Measurements from ENCODE around the gene CBFA2T3.

CBFA2T3 gene

GRCh38 chr16:88846088-88846487 lies 130.9 kb downstream of the CBFA2T3 start:
- no peak overlapping the region for H3K27ac ChIP-seq (ENCODE audit: low read length)
- H3K4me1 ChIP-seq (ENCODE audit: control insufficient read depth in 1 of 2, insufficient read depth in 2 of 2, low read length in 2 of 2): no peaks in the 10 kb centered on the region
- H3K36me3 ChIP-seq (ENCODE audit: control insufficient read depth in 1 of 2, insufficient read depth in 2 of 2, low read length in 2 of 2): peaks cover 0 to 6% of the 10 kb centered on the region in 2 donors
- no peaks in the 10 kb centered on the region for H3K27me3 ChIP-seq (ENCODE audit: low read depth, low read length)
- H3K4me3 ChIP-seq (ENCODE audit: low read depth in 1 of 2, low read length in 2 of 2): no peak overlapping the region
- no peaks in the 10 kb centered on the region for H3K9me3 ChIP-seq (ENCODE audit: control insufficient read depth in 1 of 2, low read length in 2 of 2)

DNA sequence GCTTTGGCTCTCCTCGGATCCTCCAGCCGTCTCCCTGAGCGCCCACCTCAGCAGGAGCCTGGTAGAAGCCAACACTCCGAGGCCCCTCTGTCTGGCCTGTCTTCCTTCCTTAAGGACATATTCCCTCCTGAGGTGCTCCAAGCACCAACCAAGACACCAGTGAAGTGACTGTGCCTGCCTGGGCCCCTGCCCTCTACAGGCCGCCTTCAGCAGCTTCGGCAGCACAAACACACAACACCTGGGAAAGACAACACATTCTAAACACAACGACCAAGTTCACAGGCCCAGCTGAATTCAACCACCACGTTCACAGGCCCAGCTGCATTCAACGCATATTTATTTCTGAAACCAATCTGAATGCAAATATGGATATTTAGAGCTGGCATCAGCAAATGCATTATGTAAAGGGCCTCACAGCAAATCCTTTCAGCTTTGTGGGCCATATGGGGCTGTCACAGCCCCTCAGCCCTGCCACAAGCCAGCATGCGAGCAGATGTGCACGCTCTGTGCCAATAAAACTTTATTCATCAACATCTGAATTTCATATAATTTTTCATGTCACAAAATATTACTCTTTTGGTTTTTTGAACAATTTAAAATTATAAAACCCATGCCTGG lies 132.5 kb downstream of the CBFA2T3 start:
- Histone ChIP-seq H3K4me1 (ENCODE audit: control insufficient read depth in 1 of 2, insufficient read depth in 2 of 2, low read length in 2 of 2) (no peaks in the 10 kb centered on the region), H3K36me3 (ENCODE audit: control insufficient read depth in 1 of 2, insufficient read depth in 2 of 2, low read length in 2 of 2) (peaks cover 5 to 21% of the 10 kb centered on the region in 2 donors), H3K4me3 (ENCODE audit: low read depth in 1 of 2, low read length in 2 of 2) (no peak overlapping the region)

DNA sequence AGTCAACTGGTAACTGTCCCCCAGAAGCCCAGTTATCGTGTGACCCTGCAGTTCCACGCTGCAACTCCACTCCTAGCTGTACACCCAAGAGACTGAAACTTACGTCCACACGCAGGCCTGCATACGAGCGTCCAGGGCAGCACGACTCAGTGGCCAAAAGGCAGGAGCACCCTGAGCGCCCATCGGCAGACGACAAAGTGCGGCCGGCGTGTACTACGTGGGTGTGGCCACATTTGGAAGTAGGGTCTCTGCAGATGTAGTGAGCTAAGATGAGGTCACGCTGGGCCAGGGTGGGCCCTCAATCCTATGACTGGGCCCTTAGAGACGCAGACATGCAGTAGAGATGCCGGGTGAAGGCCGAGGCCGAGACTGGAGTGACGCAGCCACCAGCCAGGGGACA lies 133.8 kb downstream of the CBFA2T3 start:
- Histone ChIP-seq H3K27ac (ENCODE audit: low read length) (no peak overlapping the region), H3K36me3 (ENCODE audit: control insufficient read depth in 1 of 2, insufficient read depth in 2 of 2, low read length in 2 of 2) (peaks cover 5 to 31% of the 10 kb centered on the region in 2 donors)

More for the DNA sequence above, 132.5 kb downstream of the CBFA2T3 start:
- Histone ChIP-seq H3K9me3 (ENCODE audit: control insufficient read depth in 1 of 2, low read length in 2 of 2) (no peaks in the 10 kb centered on the region), H3K27ac (ENCODE audit: low read length) (no peak overlapping the region), H3K27me3 (ENCODE audit: low read depth, low read length) (no peaks in the 10 kb centered on the region)

DNA sequence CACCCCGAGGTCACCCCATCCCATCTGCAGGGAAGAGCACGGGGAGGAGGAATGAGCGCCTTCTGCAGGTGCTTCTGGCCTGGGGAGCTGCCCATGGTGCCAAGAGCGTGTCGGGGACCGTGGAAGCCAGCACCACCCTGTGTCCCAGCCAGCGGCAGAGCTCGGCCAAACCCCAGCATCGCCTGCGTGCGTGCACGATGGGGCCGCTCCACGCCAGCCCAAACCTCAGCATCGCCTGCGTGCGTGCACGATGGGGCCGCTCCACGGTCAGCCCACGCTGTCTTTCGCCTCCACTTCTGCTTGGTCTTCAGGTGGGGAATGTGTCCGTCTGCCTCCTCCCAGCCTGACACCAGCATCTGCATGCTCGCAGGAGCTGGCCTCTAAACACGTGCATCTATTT lies 134.2 kb downstream of the CBFA2T3 start:
- H3K4me3 ChIP-seq (ENCODE audit: low read depth in 1 of 2, low read length in 2 of 2): no peak overlapping the region
- no peaks in the 10 kb centered on the region for H3K27me3 ChIP-seq (ENCODE audit: low read depth, low read length)
- H3K9me3 ChIP-seq (ENCODE audit: control insufficient read depth in 1 of 2, low read length in 2 of 2): no peaks in the 10 kb centered on the region
- H3K27ac ChIP-seq (ENCODE audit: low read length): no peak overlapping the region
- H3K36me3 ChIP-seq (ENCODE audit: control insufficient read depth in 1 of 2, insufficient read depth in 2 of 2, low read length in 2 of 2): peaks cover 5 to 35% of the 10 kb centered on the region in 2 donors
- no peaks in the 10 kb centered on the region for H3K4me1 ChIP-seq (ENCODE audit: control insufficient read depth in 1 of 2, insufficient read depth in 2 of 2, low read length in 2 of 2)

More for the DNA sequence above, 133.8 kb downstream of the CBFA2T3 start:
- H3K4me1 ChIP-seq (ENCODE audit: control insufficient read depth in 1 of 2, insufficient read depth in 2 of 2, low read length in 2 of 2): no peaks in the 10 kb centered on the region
- H3K27me3 ChIP-seq (ENCODE audit: low read depth, low read length): no peaks in the 10 kb centered on the region
- no peak overlapping the region for H3K4me3 ChIP-seq (ENCODE audit: low read depth in 1 of 2, low read length in 2 of 2)
- no peaks in the 10 kb centered on the region for H3K9me3 ChIP-seq (ENCODE audit: control insufficient read depth in 1 of 2, low read length in 2 of 2)

DNA sequence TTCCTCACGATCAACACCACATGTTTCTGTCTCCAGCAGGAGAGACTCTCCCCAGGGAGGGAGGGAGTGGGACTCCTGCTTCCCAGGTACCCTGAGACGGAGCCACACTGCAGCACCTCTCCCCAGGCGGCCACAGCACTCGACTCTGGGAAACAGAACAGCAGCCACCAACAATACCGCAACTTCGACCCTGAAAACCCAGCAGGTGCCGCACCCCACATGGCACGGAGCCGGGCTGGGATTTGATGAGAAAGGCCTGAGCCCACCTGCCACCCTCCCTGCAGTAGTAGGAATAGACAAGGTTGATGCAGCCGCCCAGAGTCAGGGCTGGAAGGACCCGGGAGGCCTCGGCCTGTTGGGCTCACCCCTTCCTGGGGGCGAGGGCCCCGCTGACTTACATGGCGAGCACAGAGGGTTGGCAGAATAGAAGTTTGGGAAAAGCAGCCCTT lies 134.7 kb downstream of the CBFA2T3 start:
- Histone ChIP-seq H3K27me3 (ENCODE audit: low read depth, low read length) (no peaks in the 10 kb centered on the region), H3K36me3 (ENCODE audit: control insufficient read depth in 1 of 2, insufficient read depth in 2 of 2, low read length in 2 of 2) (peaks cover 5 to 39% of the 10 kb centered on the region in 2 donors)

GRCh38 chr16:88841521-88842307 lies 135.3 kb downstream of the CBFA2T3 start:
- Histone ChIP-seq H3K9me3 (ENCODE audit: control insufficient read depth in 1 of 2, low read length in 2 of 2) (no peaks in the 10 kb centered on the region), H3K4me3 (ENCODE audit: low read depth in 1 of 2, low read length in 2 of 2) (no peak overlapping the region), H3K27ac (ENCODE audit: low read length) (no peak overlapping the region), H3K4me1 (ENCODE audit: control insufficient read depth in 1 of 2, insufficient read depth in 2 of 2, low read length in 2 of 2) (no peaks in the 10 kb centered on the region), H3K36me3 (ENCODE audit: control insufficient read depth in 1 of 2, insufficient read depth in 2 of 2, low read length in 2 of 2) (peaks cover 5 to 40% of the 10 kb centered on the region in 2 donors), H3K27me3 (ENCODE audit: low read depth, low read length) (no peaks in the 10 kb centered on the region)

More for the DNA sequence above, 134.7 kb downstream of the CBFA2T3 start:
- Histone ChIP-seq H3K4me1 (ENCODE audit: control insufficient read depth in 1 of 2, insufficient read depth in 2 of 2, low read length in 2 of 2) (no peaks in the 10 kb centered on the region), H3K27ac (ENCODE audit: low read length) (no peak overlapping the region), H3K9me3 (ENCODE audit: control insufficient read depth in 1 of 2, low read length in 2 of 2) (no peaks in the 10 kb centered on the region), H3K4me3 (ENCODE audit: low read depth in 1 of 2, low read length in 2 of 2) (no peak overlapping the region)

DNA sequence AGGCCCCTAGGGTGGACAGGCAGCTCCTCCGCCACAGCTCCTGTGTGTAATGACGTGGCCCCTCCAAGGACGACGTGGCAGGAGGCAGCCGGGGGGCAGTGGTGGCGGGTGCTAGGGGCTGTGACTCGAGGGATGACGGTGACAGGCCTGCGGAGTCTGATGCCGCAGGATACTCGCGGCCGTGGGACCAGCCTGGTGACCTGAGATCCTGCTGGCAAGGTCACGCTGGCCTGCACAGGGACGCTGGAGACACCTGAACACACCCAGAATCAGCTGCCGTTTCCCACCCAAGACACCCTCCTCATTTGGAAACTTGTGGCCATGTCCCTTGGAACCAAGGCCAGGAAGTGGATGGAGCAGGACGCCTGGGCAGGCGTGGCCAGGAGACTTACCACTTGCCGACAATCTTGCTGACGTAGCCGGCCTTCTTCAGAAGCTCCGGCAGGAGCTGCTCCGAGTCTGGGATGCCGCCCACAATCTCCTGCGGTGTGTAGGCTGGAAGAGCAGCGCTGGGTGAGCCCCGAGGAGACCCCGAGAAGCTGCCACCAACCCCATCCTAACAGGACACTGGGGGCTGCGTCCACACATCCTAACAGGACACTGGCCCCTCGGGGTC lies 136.3 kb downstream of the CBFA2T3 start:
- Histone ChIP-seq H3K4me1 (ENCODE audit: control insufficient read depth in 1 of 2, insufficient read depth in 2 of 2, low read length in 2 of 2) (no peaks in the 10 kb centered on the region), H3K4me3 (ENCODE audit: low read depth in 1 of 2, low read length in 2 of 2) (no peak overlapping the region), H3K9me3 (ENCODE audit: control insufficient read depth in 1 of 2, low read length in 2 of 2) (no peaks in the 10 kb centered on the region), H3K27me3 (ENCODE audit: low read depth, low read length) (no peaks in the 10 kb centered on the region), H3K27ac (ENCODE audit: low read length) (no peak overlapping the region), H3K36me3 (ENCODE audit: control insufficient read depth in 1 of 2, insufficient read depth in 2 of 2, low read length in 2 of 2) (peaks cover 5 to 46% of the 10 kb centered on the region in 2 donors)

- H3K27me3 ChIP-seq (ENCODE audit: low read depth, low read length): no peaks in the 10 kb centered on the region
- H3K4me1 ChIP-seq (ENCODE audit: control insufficient read depth in 1 of 2, insufficient read depth in 2 of 2, low read length in 2 of 2): no peaks in the 10 kb centered on the region
- no peak overlapping the region for H3K27ac ChIP-seq (ENCODE audit: low read length)
- H3K4me3 ChIP-seq (ENCODE audit: low read depth in 1 of 2, low read length in 2 of 2): no peak overlapping the region
- H3K9me3 ChIP-seq (ENCODE audit: control insufficient read depth in 1 of 2, low read length in 2 of 2): no peaks in the 10 kb centered on the region
- peaks cover 5 to 53% of the 10 kb centered on the region in 2 donors for H3K36me3 ChIP-seq (ENCODE audit: control insufficient read depth in 1 of 2, insufficient read depth in 2 of 2, low read length in 2 of 2)
Measured at GRCh38 chr16:88839745-88840599, 137.0 kb downstream of the CBFA2T3 start.

- Histone ChIP-seq H3K27ac (ENCODE audit: low read length) (no peak overlapping the region), H3K4me1 (ENCODE audit: control insufficient read depth in 1 of 2, insufficient read depth in 2 of 2, low read length in 2 of 2) (no peaks in the 10 kb centered on the region), H3K36me3 (ENCODE audit: control insufficient read depth in 1 of 2, insufficient read depth in 2 of 2, low read length in 2 of 2) (peaks cover 5 to 55% of the 10 kb centered on the region in 2 donors), H3K4me3 (ENCODE audit: low read depth in 1 of 2, low read length in 2 of 2) (no peak overlapping the region), H3K27me3 (ENCODE audit: low read depth, low read length) (no peaks in the 10 kb centered on the region), H3K9me3 (ENCODE audit: control insufficient read depth in 1 of 2, low read length in 2 of 2) (no peaks in the 10 kb centered on the region)
Measured at GRCh38 chr16:88839026-88839529, 137.9 kb downstream of the CBFA2T3 start.

DNA sequence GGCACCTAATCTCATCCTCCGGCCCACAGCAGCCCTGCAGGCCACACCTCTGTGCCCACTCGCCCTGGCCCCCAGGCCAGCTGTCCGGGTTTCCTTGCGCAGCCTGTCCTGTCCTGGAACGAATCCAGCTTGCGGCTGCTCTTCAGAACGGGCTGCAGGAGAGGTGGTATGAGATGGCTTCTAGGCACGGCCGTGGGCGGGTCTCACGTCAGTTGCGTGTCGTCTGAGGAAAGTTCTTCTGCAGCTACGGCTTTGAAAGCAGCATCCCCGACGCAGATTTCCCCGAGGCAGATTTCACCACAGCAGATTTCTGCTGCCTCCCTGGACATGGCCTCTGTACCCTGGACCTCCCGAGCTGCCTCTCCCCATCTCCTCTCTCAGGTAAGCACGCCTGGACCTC lies 138.4 kb downstream of the CBFA2T3 start:
- no peaks in the 10 kb centered on the region for H3K4me1 ChIP-seq (ENCODE audit: control insufficient read depth in 1 of 2, insufficient read depth in 2 of 2, low read length in 2 of 2)
- no peaks in the 10 kb centered on the region for H3K9me3 ChIP-seq (ENCODE audit: control insufficient read depth in 1 of 2, low read length in 2 of 2)
- H3K27ac ChIP-seq (ENCODE audit: low read length): no peak overlapping the region
- H3K36me3 ChIP-seq (ENCODE audit: control insufficient read depth in 1 of 2, insufficient read depth in 2 of 2, low read length in 2 of 2): peaks cover 5 to 55% of the 10 kb centered on the region in 2 donors
- no peaks in the 10 kb centered on the region for H3K27me3 ChIP-seq (ENCODE audit: low read depth, low read length)
- H3K4me3 ChIP-seq (ENCODE audit: low read depth in 1 of 2, low read length in 2 of 2): no peak overlapping the region

Measured in muscle layer of duodenum (tissue), 2 donors.